Hepatocyte (in vitro differentiated cells): ENCODE results near the gene TBC1D3B. TPM values are rescaled to one million over a fixed set of nuclear protein-coding genes. Genes with fewer than 3 reads are reported as not detected.

ENCODE experiments used
- DNase-seq: peaks from one replicate; pipeline ENCODE4 v3.0.0-alpha.2; 2016; ENCODE audit warnings: low spot score
- H2AFZ ChIP-seq: fragments of 200-600 bp; sonication (generic); 2 replicates; pipeline ENCODE4 v1.6.0; 2016; ENCODE audit warnings: antibody characterized with exemption, mild to moderate bottlenecking
- H3K27ac ChIP-seq: fragments of 200-600 bp; sonication (generic); 2 replicates; pipeline ENCODE4 v1.5.1; 2016; ENCODE audit warnings: mild to moderate bottlenecking
- H3K27me3 ChIP-seq: fragments of 200-600 bp; sonication (generic); 2 replicates; pipeline ENCODE4 v1.6.1; 2016
- H3K36me3 ChIP-seq: fragments of 200-600 bp; sonication (generic); replicated peaks from 2 replicates; pipeline ENCODE4 v1.5.1; 2016; ENCODE audit warnings: low read depth; ENCODE audit not compliant: insufficient read depth
- H3K4me1 ChIP-seq: fragments of 200-600 bp; sonication (generic); 2 replicates; pipeline ENCODE4 v1.5.1; 2016; ENCODE audit warnings: mild to moderate bottlenecking, moderate library complexity; ENCODE audit not compliant: insufficient read depth
- H3K4me2 ChIP-seq: fragments of 200-600 bp; sonication (generic); 2 replicates; pipeline ENCODE4 v1.6.0; 2016
- H3K4me3 ChIP-seq: fragments of 200-600 bp; sonication (generic); 2 replicates; pipeline ENCODE4 v1.5.1; 2016; ENCODE audit warnings: mild to moderate bottlenecking
- H3K79me2 ChIP-seq: fragments of 200-600 bp; sonication (generic); 2 replicates; pipeline ENCODE4 v1.6.0; 2017; ENCODE audit warnings: mild to moderate bottlenecking
- H3K9me2 ChIP-seq: fragments of 200-600 bp; sonication (generic); replicated peaks from 2 replicates; pipeline ENCODE4 v1.6.0; 2017; ENCODE audit warnings: mild to moderate bottlenecking; ENCODE audit not compliant: insufficient read depth
- H3K9me3 ChIP-seq: fragments of 200-600 bp; sonication (generic); 2 replicates; pipeline ENCODE4 v1.5.1; 2016; ENCODE audit warnings: low read depth, mild to moderate bottlenecking
- H4K20me1 ChIP-seq: fragments of 200-600 bp; sonication (generic); 2 replicates; pipeline ENCODE4 v1.6.0; 2016; ENCODE audit warnings: mild to moderate bottlenecking; ENCODE audit not compliant: insufficient read depth, poor library complexity, severe bottlenecking
- EZH2 ChIP-seq: fragments of 200-600 bp; sonication (generic); IDR thresholded peaks from 2 replicates; pipeline ENCODE4 v1.6.1; 2016; ENCODE audit warnings: antibody characterized with exemption, mild to moderate bottlenecking, borderline replicate concordance
- EZH2phosphoT487 ChIP-seq: fragments of 200-600 bp; sonication (generic); IDR thresholded peaks from one replicate; pipeline ENCODE4 v1.6.1; 2018; ENCODE audit warnings: antibody characterized with exemption, mild to moderate bottlenecking, low read depth, moderate library complexity; ENCODE audit not compliant: unreplicated experiment, severe bottlenecking
- WGBS: methylation state at CpG from one replicate; pipeline ENCODE4 v1.1.6; 2016; ENCODE audit warnings: low lambda C conversion rate; ENCODE audit errors: missing lambda C conversion rate; 5-methylcytosine and 5-hydroxymethylcytosine counted together
- polyA plus RNA-seq: library from polyadenylated mRNA; unstranded; fragments of >200 nt; fragmentation: Nextera tagmentation; extraction: Ambion mirVana; gene quantifications from 2 replicates; pipeline ENCODE4 v1.2.1, GENCODE V29; 2016
- total RNA-seq: library from RNA; depleted of rRNA; stranded (reverse); fragments of >200 nt; gene quantifications from 2 replicates; pipeline ENCODE4 v1.2.3, GENCODE V29; 2014
- TF ChIP-seq, protein P1 (sequence below): fragments of 200-600 bp; sonication (generic); IDR thresholded peaks from 2 replicates; pipeline ENCODE4 v1.5.1; 2016; ENCODE audit warnings: antibody characterized with exemption, mild to moderate bottlenecking; ENCODE audit not compliant: poor library complexity

TBC1D3B gene
- total and polyA plus RNA-seq, 2 experiments from 2014 or later: 4.7 TPM; not detected in 1

- peaks cover 2% of the 10 kb centered on the region for H3K27me3 ChIP-seq
- TF ChIP-seq, protein P1, sequence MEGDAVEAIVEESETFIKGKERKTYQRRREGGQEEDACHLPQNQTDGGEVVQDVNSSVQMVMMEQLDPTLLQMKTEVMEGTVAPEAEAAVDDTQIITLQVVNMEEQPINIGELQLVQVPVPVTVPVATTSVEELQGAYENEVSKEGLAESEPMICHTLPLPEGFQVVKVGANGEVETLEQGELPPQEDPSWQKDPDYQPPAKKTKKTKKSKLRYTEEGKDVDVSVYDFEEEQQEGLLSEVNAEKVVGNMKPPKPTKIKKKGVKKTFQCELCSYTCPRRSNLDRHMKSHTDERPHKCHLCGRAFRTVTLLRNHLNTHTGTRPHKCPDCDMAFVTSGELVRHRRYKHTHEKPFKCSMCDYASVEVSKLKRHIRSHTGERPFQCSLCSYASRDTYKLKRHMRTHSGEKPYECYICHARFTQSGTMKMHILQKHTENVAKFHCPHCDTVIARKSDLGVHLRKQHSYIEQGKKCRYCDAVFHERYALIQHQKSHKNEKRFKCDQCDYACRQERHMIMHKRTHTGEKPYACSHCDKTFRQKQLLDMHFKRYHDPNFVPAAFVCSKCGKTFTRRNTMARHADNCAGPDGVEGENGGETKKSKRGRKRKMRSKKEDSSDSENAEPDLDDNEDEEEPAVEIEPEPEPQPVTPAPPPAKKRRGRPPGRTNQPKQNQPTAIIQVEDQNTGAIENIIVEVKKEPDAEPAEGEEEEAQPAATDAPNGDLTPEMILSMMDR: no peak
- TF ChIP-seq EZH2: no peak
- H3K4me1 ChIP-seq: no peaks in the 10 kb centered on the region
- H3K36me3 ChIP-seq: no peaks in the 10 kb centered on the region
- no peak overlapping the region for H3K4me3 ChIP-seq
- peak overlapping the region; percentile 47 for H3K27ac ChIP-seq
- H3K9me2 ChIP-seq: no peaks in the 10 kb centered on the region
- no peaks in the 10 kb centered on the region for H3K9me3 ChIP-seq
- H3K79me2 ChIP-seq: no peaks in the 10 kb centered on the region
- no peaks in the 10 kb centered on the region for H4K20me1 ChIP-seq
- peak; percentile 55 for DNase-seq
- H3K4me2 ChIP-seq: no peak overlapping the region
- WGBS: 82% methylated on average over 7 of the region's 7 CpGs
- no peak overlapping the region for H2AFZ ChIP-seq
Observed at GRCh38 chr17:36198831-36199465, 22.5 kb upstream of the TBC1D3B start.

DNA sequence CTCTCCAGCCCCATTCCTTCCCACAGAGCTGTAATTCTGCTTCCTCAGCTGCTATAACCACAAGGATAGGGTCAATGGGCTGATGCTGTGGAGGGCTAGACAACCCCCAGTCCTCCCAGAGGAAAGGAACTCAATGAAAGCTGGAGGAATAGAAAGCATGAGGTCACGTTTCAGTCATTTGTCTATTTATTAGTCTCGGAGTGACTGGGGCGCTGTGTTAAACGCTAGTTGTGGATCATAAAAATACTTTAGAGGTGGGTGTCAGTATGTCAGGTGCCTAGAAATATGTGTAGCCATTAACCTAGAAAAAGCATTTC lies 20.9 kb upstream of the TBC1D3B start:
- peak; percentile 49 for DNase-seq
- no peak overlapping the region for H2AFZ ChIP-seq
- H3K27me3 ChIP-seq: peaks cover 2% of the 10 kb centered on the region
- H3K4me1 ChIP-seq: no peaks in the 10 kb centered on the region
- H3K9me2 ChIP-seq: no peaks in the 10 kb centered on the region
- no peaks in the 10 kb centered on the region for H3K36me3 ChIP-seq
- TF ChIP-seq, protein P1: no peak
- TF ChIP-seq EZH2phosphoT487 (no peak), EZH2 (no peak)
- no peaks in the 10 kb centered on the region for H3K9me3 ChIP-seq
- H4K20me1 ChIP-seq: no peaks in the 10 kb centered on the region
- H3K79me2 ChIP-seq: no peaks in the 10 kb centered on the region
- WGBS: 66% methylated on average over 4 of the region's 4 CpGs
- peak overlapping the region; percentile 32 for H3K27ac ChIP-seq
- H3K4me3 ChIP-seq: no peak overlapping the region
- H3K4me2 ChIP-seq: no peak overlapping the region

DNA sequence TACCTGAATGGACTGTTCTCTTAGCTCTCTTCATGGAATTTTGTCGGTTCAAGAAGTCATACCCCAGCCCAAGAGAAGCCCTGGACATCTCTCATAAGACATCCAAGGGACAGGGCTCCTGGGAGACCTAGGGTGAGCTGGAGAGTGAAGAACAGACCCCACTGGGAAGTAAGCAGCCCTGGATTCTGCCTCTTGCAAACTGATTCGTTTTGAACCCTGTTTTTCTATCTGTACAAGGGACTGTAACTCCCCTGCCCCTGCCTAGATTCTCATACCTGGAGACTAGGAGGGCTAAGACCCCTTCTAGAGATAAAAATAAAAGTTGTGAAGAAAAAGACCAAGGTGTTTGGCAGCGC lies 19.7 kb upstream of the TBC1D3B start:
- no peaks in the 10 kb centered on the region for H3K36me3 ChIP-seq
- H3K27me3 ChIP-seq: peaks cover 2% of the 10 kb centered on the region
- no peaks in the 10 kb centered on the region for H3K4me1 ChIP-seq
- no peaks in the 10 kb centered on the region for H3K9me2 ChIP-seq
- no peaks in the 10 kb centered on the region for H3K79me2 ChIP-seq
- H3K9me3 ChIP-seq: no peaks in the 10 kb centered on the region
- no peak for DNase-seq
- H2AFZ ChIP-seq: no peak overlapping the region
- TF ChIP-seq EZH2phosphoT487: no peak
- TF ChIP-seq EZH2: no peak
- TF ChIP-seq, protein P1: no peak
- H3K4me3 ChIP-seq: no peak overlapping the region
- H4K20me1 ChIP-seq: no peaks in the 10 kb centered on the region
- H3K4me2 ChIP-seq: no peak overlapping the region
- WGBS: 82% methylated on average over 3 of the region's 3 CpGs
- no peak overlapping the region for H3K27ac ChIP-seq
